Measurements from ENCODE around the gene VTI1A.
"Not testable (repeated sequence)": the region's sequence is repeated elsewhere in the genome, so short reads cannot be mapped to it uniquely, and the experiment has no call there.

The VTI1A gene

DNA sequence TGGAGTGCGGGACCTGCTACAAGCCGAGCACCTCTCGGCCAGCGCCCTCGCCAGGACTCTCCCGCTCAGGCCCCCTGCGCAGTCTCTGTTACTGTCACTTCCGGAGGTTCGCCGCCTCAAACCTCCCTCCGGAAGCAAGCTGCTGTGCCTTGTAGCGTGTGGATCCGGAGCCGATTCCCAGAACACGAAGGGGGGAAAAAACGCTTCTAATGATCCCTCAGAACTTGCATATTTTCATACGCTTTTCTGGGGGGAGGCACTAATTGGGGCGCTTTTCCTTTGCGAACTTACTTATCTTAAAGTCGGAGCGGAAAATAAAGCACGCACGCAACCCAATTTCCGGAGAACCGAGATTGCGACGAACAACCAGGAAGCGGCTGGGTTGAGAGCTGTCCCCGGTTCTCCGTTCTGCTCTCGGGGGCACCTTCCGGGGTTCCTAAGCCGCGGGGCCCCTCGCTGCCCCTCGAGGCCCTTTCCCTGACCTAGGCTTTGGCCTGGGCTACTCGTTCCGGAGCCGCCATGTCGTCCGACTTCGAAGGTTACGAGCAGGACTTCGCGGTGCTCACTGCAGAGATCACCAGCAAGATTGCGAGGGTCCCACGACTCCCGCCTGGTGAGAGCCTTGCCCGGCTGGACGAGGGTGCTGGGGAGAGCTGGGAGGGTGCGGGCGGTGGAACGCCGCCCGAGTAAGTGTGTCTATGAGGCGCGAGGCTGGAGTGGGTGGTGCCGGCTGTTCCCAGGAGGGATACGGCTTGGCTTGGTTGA is at the start of gene VTI1A, which contains the start of gene ZDHHC6:
Gene VTI1A (plus strand): TSS at position 361 of the 765 bp plus-strand sequence. CDS start 159 bp downstream, at position 520.
Gene ZDHHC6 (minus strand): TSS at position 60 of the 765 bp plus-strand sequence. CDS start 1,478 bp downstream, outside the sequence.
- DNase-seq: peak; percentile 96

DNA sequence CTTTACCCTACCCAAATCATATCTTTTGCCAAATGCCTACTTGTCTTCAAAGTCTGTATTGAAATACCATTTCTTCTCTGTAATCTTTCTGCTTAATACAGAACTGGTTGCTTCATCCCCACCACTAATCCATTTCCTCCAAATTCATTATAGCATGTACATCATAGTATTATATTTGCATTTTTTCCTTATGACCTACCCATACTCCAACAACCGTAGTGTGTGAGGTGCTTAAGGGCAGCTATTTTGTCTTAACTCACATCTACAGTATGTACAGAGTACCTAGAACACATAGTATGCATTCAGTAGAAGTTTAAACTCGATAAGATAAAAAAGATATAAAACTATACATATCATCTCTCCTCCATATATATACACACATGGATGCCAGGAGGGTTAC is 49.4 kb upstream of the VTI1A start:
- no peak for DNase-seq

DNA sequence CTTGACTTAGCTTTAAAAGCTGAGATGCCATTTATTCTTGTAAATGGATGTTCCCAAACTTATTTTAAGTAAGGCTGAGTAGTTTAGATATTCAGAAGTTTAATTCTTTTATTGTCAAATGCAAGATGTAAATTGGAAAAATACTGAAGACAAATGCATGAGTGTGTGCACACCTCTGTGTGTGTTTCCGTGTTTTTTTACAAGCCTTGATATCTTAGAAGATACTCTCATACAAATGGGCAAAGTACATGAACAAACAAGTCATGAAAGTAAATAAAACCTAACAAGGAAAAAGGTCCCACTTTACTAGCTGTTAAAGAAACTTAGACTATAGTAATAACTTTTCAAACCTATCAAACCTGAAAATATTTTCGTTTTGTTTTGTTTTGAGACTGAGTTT is 44.1 kb upstream of the VTI1A start:
- DNase-seq: no peak

DNA sequence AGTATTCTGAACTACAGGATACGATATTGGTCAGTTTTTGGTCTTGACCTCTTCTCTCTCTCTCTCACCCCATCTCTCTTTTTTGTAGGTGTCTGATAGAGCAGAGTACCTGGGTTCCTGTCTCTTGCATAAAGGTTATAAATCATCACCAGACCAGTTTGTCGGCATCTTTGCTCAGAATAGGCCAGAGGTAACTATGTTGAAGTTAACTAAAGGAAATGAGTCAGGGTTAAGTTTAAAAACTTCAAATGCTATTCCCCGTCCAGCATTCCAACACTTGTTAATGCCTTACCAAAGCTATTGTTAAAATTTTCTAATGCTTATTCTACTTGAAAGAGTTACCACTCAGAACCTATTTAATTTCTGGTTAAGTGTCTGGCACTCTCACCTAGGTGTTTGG is 42.4 kb upstream of the VTI1A start:
- no peak for DNase-seq

DNA sequence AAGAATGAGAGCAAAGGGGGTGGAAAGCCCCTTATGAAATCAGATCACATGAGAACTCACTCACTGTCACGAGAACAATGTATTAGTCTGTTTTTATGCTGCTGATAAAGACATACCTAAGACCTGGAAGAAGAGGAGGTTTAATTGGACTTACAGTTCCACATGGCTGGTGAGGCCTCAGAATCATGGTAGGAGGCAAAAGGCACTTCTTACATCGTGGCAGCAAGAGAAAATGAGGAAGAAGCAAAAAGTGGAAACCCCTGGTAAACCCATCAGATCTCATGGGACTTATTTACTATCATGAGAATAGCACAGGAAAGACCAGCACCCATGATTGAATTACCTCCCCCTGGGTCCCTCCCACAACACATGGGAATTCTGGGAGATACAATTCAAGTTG is 40.2 kb upstream of the VTI1A start:
- not testable (repeated sequence) for DNase-seq

DNA sequence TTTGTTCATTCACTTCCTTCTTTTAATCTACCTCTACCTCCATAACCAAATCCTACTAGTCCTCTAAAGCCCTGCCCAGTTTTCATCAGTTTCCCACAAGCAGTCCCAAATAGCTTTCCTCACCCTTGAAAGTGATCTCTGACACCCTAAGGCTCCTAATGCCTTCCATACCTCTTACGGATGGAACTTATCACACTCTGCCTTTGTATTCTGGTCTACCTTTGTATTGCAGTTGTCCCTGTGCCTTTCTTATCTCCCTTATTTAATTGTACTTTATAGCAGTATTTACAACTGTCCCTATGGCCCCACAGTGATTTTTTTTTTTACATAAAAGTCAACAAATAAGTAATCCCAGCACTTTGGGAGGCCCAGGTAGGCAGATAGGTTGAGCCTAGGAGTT is 39.3 kb upstream of the VTI1A start:
- no peak for DNase-seq

DNA sequence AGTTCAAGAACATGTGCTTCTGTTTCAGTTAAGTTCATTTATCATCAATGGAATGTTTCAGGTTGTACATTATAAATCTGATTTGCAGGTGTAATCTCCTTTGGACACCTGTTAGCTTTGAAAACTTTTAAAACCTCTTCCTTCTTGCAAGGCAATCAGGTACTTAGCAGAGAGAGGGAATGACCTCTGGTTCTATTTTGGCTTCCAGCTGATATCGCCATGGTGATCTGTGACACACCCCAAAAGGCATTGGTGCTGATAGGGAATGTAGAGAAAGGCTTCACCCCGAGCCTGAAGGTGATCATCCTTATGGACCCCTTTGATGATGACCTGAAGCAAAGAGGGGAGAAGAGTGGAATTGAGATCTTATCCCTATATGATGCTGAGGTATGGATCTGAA is 37.7 kb upstream of the VTI1A start:
- DNase-seq: no peak

DNA sequence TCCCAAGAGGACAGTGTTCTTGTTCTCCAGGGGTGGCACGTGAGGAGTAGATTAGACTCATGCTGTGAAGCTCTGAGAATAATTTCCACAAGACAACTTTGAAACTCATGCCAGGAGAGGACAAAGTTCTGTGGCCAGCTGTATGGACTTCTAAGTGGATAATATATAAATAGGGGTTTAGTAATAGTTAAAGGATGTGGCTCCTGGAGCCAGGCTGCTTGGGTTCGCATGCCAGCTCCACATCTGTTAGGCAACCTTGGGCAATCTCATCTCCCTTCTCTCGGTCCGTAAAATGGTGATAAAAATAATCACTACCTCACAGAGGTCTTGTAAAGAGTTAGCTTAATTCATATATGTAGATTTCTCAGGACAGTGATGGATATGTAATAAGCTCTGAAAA is 37.3 kb upstream of the VTI1A start:
- no peak for DNase-seq

DNA sequence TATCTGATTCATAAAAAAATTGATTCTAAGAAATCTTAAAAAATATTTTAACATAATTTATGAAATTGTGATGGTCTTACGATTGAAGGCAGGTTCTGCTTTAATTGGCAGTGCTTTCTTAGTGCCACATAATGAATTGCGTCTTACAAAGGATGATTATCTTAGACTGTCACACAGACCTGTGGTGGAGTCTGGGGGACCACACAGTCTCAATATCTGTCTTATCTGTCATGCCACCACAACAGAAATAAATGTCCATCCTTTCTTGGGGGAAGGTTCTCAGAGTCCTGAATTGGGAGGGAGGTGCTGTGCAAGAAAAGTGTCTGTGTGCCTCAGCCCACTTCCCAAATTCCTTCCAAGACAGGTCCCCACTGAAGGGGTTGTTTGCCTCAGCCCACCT is 34.3 kb upstream of the VTI1A start:
- DNase-seq: no peak

DNA sequence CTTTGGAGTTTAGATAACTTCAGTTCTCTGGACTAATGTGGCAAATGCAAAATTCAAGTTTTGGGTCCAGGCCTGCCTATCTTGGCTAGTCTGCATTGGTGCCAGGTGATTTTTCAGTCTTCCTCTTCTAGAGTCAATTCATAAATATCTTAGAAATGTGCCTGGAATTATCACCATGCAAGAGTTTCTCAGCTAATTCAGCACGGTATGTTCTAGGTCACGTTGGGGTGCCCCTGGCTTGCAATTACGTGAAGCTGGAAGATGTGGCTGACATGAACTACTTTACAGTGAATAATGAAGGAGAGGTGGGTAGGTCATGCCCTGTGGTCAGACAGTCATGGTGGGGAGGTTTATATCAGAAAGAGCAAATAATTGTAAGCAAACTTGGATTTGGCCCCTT is 25.3 kb upstream of the VTI1A start:
- DNase-seq: no peak

DNA sequence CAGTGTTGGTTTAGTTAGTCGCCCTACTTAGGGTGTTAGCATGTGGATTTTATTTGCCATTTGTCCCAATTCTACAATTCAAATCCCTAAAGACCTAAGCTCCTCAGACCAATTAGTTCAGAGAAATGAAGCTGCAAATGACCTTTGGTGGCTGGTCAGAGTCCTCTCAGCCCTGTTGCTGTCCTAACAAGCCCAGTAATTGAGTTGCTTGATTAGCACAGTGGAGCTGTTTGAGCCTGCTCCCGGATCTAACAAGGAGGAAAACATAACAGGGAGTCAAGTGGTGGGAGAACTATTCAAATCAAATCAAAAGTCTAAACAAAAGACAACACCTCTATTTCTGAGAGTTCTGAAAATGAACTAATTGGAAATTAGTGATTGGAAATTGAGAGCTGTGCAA is 22.4 kb upstream of the VTI1A start:
- peak; percentile 69 for DNase-seq

DNA sequence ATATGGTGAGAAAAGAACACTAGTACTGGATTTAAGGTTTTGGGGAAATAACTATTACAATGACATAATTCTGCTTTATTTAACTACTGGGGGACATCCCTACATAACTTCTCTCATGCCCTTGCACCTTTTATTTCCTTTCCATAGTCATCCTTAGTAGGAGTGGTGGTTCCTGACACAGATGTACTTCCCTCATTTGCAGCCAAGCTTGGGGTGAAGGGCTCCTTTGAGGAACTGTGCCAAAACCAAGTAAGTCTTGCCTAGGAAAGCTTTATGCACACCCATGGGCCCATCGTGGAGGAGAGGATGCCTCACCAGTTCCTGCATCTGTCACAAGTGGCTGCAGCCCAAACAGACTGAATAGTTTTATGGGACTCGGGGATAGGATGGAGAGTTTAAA is 20.9 kb upstream of the VTI1A start:
- no peak for DNase-seq

DNA sequence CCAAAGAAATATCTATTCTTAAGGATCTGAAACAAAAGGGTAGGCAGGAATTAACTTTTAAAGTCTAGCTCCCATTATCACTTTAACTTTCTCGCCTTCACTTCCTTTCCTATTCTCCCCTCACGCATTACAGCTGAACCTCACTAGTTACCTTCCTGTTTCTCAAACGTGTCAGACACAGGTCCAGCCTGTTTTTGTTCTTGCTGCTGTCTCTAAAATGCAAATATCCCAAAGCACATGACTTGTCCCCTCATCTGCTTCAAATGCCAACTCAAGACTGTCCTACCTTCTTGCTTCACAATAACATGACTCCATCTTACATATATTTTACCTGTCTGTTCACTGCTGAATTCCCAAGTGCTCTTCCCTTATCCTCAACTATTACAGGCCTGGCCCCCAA is 17.9 kb upstream of the VTI1A start:
- DNase-seq: no peak

DNA sequence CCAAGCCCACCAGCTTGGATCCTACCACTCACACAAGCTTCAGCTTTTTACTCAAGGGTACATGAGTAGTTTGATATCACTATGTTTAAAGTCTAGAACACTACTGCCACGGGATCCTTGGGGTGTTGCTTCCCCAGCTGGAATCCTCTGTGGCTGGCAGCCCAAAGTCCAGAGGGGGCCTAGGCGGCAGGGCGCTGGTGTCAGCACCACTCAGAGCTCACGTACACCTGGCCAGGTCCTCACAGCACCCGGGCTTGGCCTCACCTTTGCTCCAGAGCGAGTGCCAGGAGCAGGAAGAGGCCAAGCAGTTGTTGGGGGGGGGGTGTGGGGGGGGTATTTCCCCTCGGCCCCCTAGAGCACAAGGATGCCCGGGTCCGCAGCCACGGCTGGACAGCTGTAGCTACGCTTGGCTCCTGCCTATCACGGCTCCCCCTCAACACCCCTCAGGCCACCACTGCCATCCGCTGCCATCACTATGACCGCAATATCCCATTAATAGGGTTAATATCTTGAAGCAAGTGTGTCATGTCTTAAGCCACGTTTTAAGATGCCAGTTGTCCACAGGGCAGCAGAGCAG is 17.3 kb upstream of the VTI1A start:
- DNase-seq: no peak

DNA sequence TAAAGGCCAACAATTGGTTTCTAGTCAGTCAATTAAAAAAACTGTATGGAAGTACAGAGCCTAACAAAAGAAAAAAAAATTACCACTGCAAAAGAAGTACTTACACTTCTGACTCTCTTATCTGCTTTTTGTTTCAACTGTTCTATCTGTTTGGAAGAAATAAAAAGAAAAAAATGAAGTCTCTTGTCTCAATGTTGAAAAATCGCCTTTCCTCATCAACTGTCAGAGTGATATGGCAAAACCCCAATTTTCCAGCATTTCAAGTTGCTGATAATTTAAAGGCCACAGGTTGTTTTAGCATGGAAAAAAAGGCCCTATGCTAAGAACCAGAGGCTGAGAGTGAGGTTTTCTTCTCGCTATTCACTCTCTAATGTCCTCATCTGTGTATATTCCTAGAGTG is 13.9 kb upstream of the VTI1A start:
- no peak for DNase-seq

DNA sequence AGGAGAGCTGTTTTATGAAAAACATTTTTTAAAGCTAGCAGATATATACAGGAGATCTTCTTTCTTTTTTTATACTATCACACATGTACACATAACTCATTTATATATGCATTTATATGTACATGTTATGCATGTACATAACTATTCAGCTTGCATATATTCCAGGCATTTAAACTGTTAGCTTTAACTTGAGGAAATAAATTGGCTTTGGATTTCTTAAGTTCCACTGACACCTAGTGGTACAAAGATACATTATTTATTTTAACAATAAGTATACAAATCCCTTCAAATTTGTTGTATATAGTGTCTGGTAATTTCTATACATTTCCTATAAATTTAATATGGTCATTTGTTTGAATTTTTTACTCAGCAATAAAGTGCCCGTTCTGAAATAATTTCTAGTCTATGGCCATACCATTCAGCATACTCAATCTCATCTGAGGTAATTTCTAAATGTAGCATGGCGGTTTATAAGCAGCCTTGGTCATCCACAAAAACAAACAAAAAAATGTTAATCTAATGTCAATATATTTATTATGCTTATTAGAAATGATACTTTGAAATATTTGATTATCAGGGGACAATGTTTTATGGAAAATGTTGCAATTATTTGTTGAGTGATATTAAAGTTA is 11.9 kb upstream of the VTI1A start:
- DNase-seq: peak; percentile 38

DNA sequence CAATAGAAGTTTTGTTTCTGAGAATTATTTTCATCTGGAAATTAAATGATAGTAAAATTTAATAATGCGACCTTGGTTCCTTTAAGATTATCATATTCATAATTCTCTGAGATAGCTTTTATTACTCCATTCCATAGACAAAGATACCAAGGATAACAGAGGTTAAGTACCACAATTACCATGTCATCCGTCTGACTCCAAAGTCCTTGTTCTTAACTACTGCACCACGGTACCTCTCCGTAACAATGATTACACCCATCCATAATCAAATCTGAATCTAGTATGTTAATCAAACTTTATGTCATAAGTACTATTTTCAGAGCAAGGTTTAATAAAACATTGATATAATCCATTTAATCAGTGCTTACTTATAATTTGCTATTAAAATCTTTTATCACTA is 8.7 kb upstream of the VTI1A start:
- DNase-seq: no peak

DNA sequence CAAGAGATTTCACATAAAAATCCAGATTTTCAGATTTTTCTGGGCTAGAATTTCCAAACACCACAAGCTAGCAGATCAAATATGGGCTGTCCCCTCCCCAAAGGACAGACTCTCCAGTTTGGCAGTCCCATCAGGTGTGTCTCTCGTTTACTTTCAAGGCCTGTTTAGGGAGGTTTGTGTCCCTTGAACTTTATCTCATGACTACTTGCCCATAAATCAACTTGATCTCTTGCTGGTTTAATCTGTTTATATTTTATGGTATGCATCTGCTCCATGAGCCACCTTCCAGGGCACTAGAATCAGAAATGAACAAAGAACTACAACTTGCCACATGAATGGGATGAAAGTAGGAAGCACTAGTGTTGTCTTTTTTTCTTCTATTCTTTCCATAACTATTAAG is 5.5 kb upstream of the VTI1A start:
- no peak for DNase-seq

DNA sequence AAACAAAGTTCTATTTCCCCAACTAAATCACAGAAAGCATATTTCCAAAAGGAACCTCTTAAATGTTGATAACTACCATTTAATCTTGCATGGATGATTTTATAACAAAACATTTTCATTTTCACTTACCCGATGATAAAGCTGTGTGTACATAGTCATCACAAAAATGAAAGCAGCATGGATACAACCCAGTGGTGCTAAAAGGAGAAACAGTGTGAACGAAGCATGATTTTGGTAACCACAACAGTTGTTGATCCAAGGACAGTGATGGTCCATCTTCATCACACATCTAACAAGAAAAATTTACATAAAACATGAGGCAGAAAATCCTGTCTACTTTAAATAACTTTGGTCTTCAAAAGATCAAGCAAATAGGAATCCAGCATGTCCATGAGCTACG is 5.0 kb upstream of the VTI1A start:
- DNase-seq: no peak

DNA sequence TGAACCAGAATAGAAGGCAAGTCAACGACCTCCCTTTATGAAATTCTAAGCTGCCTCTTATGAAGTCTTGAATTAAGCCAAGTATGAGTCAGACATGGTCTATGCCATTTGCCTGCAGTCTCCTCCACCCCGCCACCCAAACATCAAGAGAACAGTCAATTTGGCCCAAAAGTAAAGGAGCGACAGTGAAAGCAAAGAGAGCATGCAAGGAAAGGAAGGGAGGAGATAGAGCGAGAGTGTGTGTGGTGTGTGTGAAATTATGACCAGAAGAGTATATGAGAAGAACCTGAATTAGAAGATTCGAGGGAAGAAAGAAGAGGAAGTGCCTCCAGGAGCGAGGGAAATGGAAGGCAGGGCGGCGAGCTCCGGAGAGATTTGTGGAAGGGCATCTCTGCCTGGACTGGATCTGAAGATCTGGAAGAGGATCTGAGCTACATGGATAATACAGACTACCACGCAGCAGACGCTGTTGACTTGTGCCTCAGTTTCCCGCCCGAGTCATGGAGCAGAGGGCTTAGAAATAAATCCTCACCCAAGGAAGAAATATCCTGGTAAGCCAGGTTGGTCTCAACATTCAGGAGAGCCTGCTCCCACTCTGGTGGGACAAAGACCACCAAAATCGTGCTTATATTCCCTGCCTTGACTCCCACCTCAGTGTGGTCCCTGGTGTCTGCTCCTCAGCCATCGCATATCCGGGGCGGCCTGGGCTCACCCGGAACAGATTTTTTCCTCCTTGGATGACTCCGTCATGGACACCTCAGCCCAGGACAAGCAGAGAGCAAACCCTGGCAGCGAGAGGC is 760 bp upstream of the VTI1A start:
- no peak for DNase-seq

DNA sequence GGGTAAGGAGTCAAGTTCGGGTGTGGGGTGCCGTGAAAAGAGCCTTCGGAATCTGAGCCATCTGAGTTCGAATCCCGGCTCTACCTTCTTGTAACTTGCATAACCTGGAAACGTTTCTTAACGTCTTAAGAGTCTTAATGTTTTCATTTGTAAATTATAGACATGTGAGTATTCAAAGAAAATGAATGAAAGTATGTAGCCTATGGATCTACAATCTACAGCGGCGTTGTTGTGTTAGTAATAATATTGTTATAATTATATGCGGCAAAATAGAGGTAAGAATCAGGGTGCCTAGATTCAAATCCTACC is 559 bp downstream of the VTI1A start:
- no peak for DNase-seq

DNA sequence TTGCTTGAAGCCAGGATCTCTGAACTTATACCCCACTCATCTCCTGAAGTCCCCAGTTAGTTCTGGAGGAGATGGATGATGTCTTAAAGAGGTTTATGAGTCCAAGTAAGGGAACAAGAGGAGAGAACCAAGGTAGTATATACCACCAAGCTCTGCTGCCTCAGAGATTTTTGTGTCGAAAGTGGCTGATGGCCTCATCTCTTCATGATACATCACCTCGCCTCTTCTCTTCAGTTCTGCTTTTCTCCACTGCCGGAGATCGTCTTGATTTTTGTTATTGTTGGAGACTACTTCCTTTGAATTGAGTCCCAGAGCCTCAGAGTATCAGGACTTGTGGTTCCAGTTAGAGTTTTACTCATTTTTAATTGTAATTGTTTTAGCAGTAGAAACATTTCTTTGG is 1.9 kb downstream of the VTI1A start:
- no peak for DNase-seq

DNA sequence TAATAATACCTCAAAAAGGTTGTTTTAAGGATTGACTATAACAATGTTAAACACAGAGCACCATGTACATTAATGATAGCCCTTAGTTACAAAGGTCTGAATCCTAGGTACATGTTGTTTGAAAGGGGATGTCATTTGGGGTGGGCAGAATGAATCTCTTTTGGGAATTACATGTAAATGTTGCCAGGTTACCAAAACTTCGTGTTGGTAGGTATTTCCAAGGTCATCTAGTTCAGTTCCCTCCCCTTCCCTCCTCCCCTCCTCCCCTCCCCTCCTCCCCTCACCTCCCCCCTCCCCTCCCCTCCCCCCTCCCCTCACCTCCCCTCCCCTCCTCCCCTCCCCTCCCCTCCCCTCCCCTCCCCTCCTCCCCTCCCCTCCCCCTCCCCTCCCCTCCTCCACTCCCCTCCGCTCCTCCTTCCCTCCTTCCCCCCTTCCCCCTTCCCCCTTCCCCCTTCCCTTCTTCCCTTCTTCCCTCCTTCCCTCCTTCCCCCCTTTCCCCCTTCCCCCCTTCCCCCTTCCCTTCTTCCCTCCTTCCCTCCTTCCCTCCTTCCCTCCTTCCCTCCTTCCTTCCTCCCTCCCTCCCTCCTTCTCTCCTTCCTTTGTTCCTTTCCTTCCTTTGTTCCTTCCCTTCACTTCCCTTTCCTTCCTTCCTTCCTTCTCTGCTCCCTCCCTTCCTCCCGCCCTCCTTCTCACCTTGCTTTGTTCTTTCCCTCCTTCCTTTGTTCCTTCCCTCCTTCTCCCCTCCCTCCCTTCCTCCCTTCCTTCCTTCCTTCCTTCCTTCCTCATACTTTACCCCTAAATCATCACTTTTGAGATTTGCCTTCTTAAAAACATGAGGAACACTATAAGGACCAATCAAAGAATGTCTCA is 8.1 kb downstream of the VTI1A start:
- no peak for DNase-seq

Measured in eye (tissue), 1 donor.